Brain pericyte (primary cell): ENCODE results near the gene FAM222A.

ENCODE experiments used
- DNase-seq: peaks from one replicate; pipeline ENCODE4 v3.0.0-alpha.2; 2012; ENCODE audit warnings: low read depth, low spot score

Gene FAM222A

GRCh38 chr12:109797905-109798669 lies 84.5 kb downstream of the FAM222A start:
- DNase-seq: no peak

GRCh38 chr12:109798691-109799090 lies 85.1 kb downstream of the FAM222A start:
- DNase-seq: no peak

GRCh38 chr12:109800536-109800935 lies 86.9 kb downstream of the FAM222A start:
- no peak for DNase-seq

GRCh38 chr12:109802828-109803227 lies 89.2 kb downstream of the FAM222A start:
- no peak for DNase-seq

- no peak for DNase-seq
These were observed 90.1 kb downstream of the FAM222A start for GRCh38 chr12:109803678-109804077.

GRCh38 chr12:109804820-109805761 lies 91.5 kb downstream of the FAM222A start:
- DNase-seq: no peak

- DNase-seq: no peak
These were observed 94.5 kb downstream of the FAM222A start for GRCh38 chr12:109807954-109808643.

GRCh38 chr12:109808876-109809646 lies 95.4 kb downstream of the FAM222A start:
- no peak for DNase-seq

GRCh38 chr12:109810954-109811623 lies 97.5 kb downstream of the FAM222A start:
- no peak for DNase-seq

- no peak for DNase-seq
These were observed 98.0 kb downstream of the FAM222A start for GRCh38 chr12:109811624-109811995.

GRCh38 chr12:109813810-109814416 lies 100.3 kb downstream of the FAM222A start:
- no peak for DNase-seq

GRCh38 chr12:109814600-109815150 lies 101.0 kb downstream of the FAM222A start:
- DNase-seq: no peak

- no peak for DNase-seq
These were observed 101.6 kb downstream of the FAM222A start for GRCh38 chr12:109815225-109815624.

GRCh38 chr12:109815757-109816617 lies 102.4 kb downstream of the FAM222A start:
- DNase-seq: no peak

- DNase-seq: no peak
These were observed 103.2 kb downstream of the FAM222A start for GRCh38 chr12:109816870-109817269.

GRCh38 chr12:109817627-109818231 lies 104.1 kb downstream of the FAM222A start:
- DNase-seq: no peak

GRCh38 chr12:109818253-109818652 lies 104.6 kb downstream of the FAM222A start:
- DNase-seq: no peak

GRCh38 chr12:109818905-109819500 lies 105.4 kb downstream of the FAM222A start:
- DNase-seq: no peak
